ENCODE measurements around the gene CSH1.
A peak's percentile ranks its signal among the peaks of the same experiment; 100 is the strongest.
"Not testable (repeated sequence)": the region's sequence is repeated elsewhere in the genome, so short reads cannot be mapped to it uniquely, and the experiment has no call there.

The CSH1 gene

DNA sequence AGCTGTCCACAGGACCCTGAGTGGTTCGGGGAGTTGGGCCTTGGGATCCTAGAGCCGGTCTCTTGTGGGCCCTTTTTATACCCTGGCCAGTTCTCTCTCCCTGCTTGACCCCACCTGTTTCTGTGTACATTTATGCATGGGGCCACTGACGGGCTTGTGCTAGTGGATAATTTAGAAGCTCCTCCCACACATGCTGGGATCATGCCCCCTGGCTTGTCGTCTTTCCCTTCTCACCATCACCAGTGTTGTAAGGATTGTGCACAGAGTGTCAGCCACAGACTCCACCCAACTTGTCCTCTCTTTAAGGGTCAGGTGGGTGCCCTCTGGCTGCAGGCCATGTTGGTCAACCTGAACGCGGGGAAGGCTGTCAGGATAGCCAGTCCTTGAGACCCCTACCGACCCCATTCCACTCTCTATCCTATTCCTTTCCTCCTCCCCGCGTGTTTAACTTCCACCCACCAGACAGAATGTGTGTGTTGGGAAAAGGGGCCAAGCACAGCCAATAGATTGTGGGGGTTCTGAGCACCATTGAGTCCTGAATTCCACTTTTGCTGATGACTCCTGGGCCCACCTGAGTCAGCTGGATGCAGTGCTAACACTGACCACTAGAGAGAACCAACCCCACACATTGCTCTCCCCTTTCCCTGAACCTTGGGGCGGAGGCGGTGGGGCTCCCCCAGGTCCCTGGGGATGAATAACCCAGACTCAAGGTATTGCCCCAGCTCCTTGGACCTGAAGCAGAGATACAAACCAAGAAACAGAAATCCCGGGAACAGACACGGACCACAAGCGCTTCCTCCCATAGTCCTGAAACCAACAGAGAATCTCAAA is at the start of gene CSH1:
CSH1 (minus strand) TSS at position 51 of the 831 bp plus-strand sequence. CDS start 63 bp downstream, outside the sequence.
- not testable (repeated sequence) for DNase-seq (ENCODE audit: low read depth); H3K4me3 ChIP-seq (replicated peaks; ENCODE audit: low read depth, low read length)

DNA sequence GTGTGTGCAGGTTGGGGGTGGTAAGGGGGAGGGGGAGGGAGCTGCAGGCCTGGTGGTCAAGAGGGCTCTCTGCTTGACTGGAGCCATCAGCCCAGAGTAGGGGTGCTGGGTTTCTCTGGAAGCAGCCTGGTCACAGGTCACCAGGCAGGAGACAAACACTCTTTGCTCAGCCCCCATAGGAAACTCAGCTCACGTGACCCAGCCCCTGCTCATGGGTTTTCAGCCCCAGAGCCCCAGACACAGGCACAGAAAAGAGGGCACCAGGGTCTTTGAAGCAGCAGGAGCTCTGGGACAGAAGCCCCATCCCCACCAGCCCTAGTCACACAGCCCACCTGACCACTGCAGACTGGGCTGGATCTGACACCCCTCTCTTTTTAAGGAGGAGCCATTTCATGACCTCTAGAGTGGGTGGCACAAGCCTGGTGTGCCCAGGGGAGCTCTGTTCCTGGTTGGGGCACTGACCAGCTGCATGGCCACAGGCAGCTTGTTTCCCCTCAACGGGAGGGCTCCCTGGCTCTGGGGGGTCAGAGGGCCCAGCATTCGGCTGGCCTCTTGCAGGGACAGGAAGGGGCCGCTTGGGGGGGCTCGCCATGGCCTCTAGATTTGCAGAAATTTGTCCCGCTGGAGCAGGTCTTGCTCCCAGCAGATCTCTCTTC is 49.5 kb upstream of the CSH1 start:
- TF ChIP-seq, protein P1, sequence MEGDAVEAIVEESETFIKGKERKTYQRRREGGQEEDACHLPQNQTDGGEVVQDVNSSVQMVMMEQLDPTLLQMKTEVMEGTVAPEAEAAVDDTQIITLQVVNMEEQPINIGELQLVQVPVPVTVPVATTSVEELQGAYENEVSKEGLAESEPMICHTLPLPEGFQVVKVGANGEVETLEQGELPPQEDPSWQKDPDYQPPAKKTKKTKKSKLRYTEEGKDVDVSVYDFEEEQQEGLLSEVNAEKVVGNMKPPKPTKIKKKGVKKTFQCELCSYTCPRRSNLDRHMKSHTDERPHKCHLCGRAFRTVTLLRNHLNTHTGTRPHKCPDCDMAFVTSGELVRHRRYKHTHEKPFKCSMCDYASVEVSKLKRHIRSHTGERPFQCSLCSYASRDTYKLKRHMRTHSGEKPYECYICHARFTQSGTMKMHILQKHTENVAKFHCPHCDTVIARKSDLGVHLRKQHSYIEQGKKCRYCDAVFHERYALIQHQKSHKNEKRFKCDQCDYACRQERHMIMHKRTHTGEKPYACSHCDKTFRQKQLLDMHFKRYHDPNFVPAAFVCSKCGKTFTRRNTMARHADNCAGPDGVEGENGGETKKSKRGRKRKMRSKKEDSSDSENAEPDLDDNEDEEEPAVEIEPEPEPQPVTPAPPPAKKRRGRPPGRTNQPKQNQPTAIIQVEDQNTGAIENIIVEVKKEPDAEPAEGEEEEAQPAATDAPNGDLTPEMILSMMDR (IDR thresholded peaks at IDR 0.05; ENCODE audit: low read length, missing control alignments) = no peak
- DNase-seq (ENCODE audit: low read depth) = no peak
- no peak overlapping the region for H3K4me3 ChIP-seq (replicated peaks; ENCODE audit: low read depth, low read length)

DNA sequence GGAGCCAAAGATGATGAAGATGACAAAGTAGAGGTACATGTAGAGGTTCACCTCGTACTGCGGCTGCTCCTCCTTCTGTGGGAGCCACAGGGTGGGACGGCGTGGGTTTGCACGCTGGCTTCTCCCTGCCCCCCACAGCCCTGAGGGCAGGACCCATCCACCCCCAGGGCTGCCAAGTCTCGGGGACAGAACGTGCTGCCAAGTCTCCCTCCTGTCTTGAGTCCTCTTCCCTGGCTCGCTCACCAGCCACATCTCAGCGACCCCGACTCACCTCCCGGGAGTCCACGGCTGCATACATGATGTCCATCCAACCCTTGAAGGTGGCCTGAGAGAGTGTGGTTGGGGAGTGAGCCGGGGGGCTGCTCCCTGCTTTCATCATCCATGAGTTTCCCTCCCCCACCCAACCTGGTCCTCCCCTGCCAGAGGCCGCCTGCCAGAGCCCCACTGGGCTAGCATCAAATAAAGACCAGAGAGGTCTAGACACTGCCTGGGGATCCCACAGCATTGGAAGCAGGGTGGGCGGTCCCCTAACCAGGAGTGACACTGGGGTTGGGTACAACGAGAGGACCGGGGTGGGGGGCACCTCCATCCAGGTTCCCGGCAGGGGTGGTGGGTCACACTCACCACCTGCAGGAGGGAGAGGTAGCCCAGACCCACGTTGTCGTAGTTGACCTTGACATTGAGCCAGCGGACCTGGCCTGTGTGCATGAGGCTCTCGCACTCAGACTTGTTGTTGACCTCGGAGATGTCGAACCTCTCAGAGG is 48.5 kb upstream of the CSH1 start:
- TF ChIP-seq, protein P1 (IDR thresholded peaks at IDR 0.05; ENCODE audit: low read length, missing control alignments) = no peak
- no peak for DNase-seq (ENCODE audit: low read depth)
- no peak overlapping the region for H3K4me3 ChIP-seq (replicated peaks; ENCODE audit: low read depth, low read length)

DNA sequence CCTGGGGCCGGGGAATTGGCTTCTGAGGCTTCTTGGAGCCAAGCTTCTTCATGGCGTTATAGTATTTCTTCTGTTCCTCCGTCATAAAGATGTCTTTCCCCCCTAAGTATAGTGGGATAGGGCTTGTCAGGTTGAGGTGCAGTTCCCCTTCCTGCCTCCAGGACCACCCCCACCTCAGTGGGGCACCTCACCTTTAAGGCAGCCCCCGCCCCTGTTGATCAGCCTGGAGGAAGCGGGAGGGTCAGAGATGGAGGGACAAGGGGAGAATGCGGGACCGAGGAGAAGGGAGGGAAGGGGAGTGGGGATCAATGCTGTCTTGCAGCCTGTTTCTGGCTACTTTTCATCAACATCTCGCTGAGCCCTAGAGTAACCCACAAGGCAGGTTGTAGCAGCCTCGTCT is 47.4 kb upstream of the CSH1 start:
- no peak overlapping the region for H3K4me3 ChIP-seq (replicated peaks; ENCODE audit: low read depth, low read length)
- TF ChIP-seq, protein P1 (IDR thresholded peaks at IDR 0.05; ENCODE audit: low read length, missing control alignments) = peak; percentile 2
- DNase-seq (ENCODE audit: low read depth) = no peak

DNA sequence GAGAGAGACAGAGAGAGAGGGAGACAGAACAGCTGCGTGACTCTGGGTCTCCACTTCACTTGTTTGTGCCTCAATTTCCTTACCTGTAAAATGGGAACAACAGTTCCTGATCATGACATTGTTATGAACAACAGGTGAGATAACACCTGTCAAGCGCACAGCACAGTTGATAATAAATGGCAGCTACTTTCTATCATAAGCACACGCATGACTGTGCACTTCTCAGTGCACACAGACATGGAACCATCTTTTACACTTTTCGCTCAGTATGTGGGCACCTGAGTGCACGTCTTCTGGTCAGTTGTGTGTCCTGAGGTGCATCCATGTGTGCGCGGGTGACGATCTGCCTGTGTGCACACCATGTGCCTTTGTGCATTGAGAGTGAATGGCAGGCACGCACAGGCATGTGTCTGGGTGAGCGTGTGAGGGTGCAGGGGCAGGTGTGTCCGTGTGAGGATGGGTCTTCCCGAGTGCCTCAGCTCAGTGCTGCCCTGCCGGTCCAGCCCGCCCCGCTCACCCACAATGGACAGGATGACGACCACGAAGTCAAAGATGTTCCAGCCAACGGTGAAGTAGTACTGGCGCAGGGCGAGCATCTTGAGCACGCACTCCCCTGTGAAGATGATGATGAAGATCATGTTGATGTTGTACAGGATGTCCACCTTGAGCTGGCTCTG is 46.1 kb upstream of the CSH1 start:
- TF ChIP-seq, protein P1 (IDR thresholded peaks at IDR 0.05; ENCODE audit: low read length, missing control alignments) = no peak

DNA sequence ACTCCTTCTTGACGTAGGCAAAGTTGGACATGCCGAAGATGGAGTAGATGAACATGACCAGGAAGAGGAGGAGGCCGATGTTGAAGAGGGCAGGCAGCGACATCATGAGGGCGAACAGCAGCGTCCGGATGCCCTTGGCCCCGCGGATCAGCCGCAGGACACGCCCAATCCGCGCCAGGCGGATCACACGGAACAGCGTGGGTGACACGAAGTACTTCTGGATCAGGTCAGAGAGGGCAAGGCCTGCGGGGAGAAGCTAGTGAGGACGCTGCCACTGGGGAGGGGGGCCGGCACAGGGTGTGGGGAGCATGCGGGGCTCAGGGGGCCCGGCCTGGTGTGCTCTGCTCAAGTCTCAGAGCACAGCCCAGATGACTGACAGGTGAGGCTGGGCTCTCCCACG is 45.4 kb upstream of the CSH1 start:
- H3K4me3 ChIP-seq (replicated peaks; ENCODE audit: low read depth, low read length) = no peak overlapping the region
- DNase-seq (ENCODE audit: low read depth) = no peak
- TF ChIP-seq, protein P1 (IDR thresholded peaks at IDR 0.05; ENCODE audit: low read length, missing control alignments) = no peak

More for the DNA sequence above, 46.1 kb upstream of the CSH1 start:
- H3K4me3 ChIP-seq (replicated peaks; ENCODE audit: low read depth, low read length) = no peak overlapping the region
- no peak for DNase-seq (ENCODE audit: low read depth)
